Naive thymus-derived CD8-positive, alpha-beta T cell (primary cell): ENCODE results near the gene HEXIM1. TPM values are rescaled to one million over a fixed set of nuclear protein-coding genes. Genes with fewer than 3 reads are reported as not detected.
A peak's percentile ranks its signal among the peaks of the same experiment; 100 is the strongest.

Experiments used
- ATAC-seq, 2 donors: fragments of 150-1000 bp; cut with Tn5 transposase in 1 of 2; sonication (Bioruptor Pico), chemical (Tn5 transposase) in 1 of 2; 1 replicate in 1 of 2; 2 replicates in 1 of 2; pipeline ENCODE4 v1.10.0; 2021; ENCODE audit warnings: mild to moderate bottlenecking in 2 of 2, moderate library complexity in 2 of 2
- POLR2A ChIA-PET: fragments of 350-600 bp; sonication (Branson Sonifier 250); formaldehyde crosslinking; loops from one replicate; lab custom pipeline; 2021; ENCODE audit warnings: antibody characterized with exemption; lab: Charles Lee
- DNase-seq, 10 donors: peaks; one replicate each; pipeline versions ENCODE4 v3.0.0 to v3.0.0-alpha.2; 2020 to 2022
- H3K27ac Mint-ChIP-seq, 10 donors: one replicate each; pipeline ENCODE4 v1.8.0; 2020 to 2022; ENCODE audit warnings: mild to moderate bottlenecking in 10 of 10, mixed read lengths in 10 of 10, moderate library complexity in 4 of 10, inconsistent platforms in 1 of 10
- H3K27me3 Mint-ChIP-seq, 5 donors: one replicate each; pipeline ENCODE4 v1.8.0; 2021 to 2022; ENCODE audit warnings: mixed read lengths in 5 of 5
- H3K36me3 Mint-ChIP-seq, 3 donors: one replicate each; pipeline ENCODE4 v1.8.0; 2020 to 2022; ENCODE audit warnings: mixed read lengths in 3 of 3, mild to moderate bottlenecking in 2 of 3, inconsistent platforms in 1 of 3
- H3K4me1 Mint-ChIP-seq, 4 donors: one replicate each; pipeline ENCODE4 v1.8.0; 2021 to 2022; ENCODE audit warnings: mixed read lengths in 4 of 4
- H3K4me3 Mint-ChIP-seq, 10 donors: one replicate each; pipeline ENCODE4 v1.8.0; 2020 to 2022; ENCODE audit warnings: mild to moderate bottlenecking in 10 of 10, mixed read lengths in 10 of 10, moderate library complexity in 6 of 10, inconsistent platforms in 1 of 10
- H3K9me3 Mint-ChIP-seq, 9 donors: one replicate each; pipeline ENCODE4 v1.8.0; 2020 to 2022; ENCODE audit warnings: mixed read lengths in 9 of 9, mild to moderate bottlenecking in 3 of 9, inconsistent platforms in 1 of 9, moderate library complexity in 1 of 9
- polyA plus RNA-seq, 3 donors: library from polyadenylated mRNA; unstranded; fragments of 300-500 nt; fragmentation: Illumina TruSeq; gene quantifications; one replicate each; pipeline ENCODE4 v1.2.3, GENCODE V29; 2021
- total RNA-seq, 8 experiments: library from RNA in 2 of 8; stranded (reverse) in 2 of 8; gene quantifications; one replicate each; pipeline ENCODE4 v1.2.3 and lab custom pipeline; 2021 to 2026

HEXIM1 gene, protein sequence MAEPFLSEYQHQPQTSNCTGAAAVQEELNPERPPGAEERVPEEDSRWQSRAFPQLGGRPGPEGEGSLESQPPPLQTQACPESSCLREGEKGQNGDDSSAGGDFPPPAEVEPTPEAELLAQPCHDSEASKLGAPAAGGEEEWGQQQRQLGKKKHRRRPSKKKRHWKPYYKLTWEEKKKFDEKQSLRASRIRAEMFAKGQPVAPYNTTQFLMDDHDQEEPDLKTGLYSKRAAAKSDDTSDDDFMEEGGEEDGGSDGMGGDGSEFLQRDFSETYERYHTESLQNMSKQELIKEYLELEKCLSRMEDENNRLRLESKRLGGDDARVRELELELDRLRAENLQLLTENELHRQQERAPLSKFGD
- total RNA-seq, result 10 to 100 TPM; 34.3 to 35.1 TPM
- 1 to 10 TPM; 4.9 to 6.8 (median 5.4) TPM for polyA plus RNA-seq
- 27.9 to 182 (median 33.0) reads per million in 6 experiments for total RNA-seq (lab: John Stamatoyannopoulos, UW)

DNA sequence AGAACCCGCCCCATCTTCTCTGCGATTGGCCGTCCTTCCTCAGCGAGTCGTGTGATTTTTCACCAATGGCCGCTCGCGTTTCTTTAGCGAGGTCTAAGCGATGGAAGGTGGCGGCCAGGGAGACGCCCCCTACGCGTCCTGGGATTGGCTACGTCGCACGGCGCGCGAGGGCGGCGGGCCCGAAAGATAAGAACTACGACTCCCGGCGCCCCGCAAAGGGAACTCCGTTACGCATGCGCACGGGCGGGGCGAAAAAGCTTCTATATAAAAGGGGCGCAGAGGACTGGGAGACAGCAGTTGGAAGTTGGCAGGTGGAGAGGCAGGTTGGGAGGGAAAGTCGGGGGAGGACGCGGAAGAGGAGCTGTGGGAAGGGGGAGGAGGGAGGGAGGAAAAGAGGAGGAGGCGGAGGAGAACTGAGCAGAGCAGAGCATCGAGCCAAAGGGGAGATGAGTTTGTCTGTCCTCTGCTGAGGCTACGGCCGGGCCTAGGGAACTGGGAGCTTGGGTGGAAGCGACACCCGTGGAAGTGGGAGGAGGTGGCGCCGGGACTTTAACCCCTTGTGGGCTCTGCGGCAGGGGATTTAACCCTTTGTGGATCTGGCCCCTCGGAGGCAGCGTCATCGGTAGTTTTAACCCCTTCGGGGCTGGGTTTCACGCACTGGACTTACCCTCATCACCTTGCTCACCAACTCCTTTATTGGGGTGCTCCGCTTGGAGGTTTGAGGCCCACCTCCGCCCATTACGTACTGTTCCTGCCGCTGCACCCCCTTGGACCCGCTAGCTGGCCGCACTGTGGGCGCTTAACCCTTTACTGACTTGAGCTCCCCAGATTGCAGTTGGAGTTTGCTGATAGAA lies at the start of gene HEXIM1:
Gene HEXIM1, plus strand, starts transcription at position 293 of the 854 bp plus-strand sequence. CDS start 716 bp downstream, outside the sequence.
- Mint-ChIP-seq H3K4me1 (peaks cover 36 to 75% (median 55%) of the 10 kb centered on the region in 4 donors), H3K27ac (peak within 1 kb of the TSS; percentile 97 to 100 (median 100)), H3K4me3 (peak within 1 kb of the TSS; percentile 93 to 99 (median 96)), H3K27me3 (peaks cover 0 to 3% (median 0%) of the 10 kb centered on the region in 5 donors), H3K9me3 (no peaks in the 10 kb centered on the region), H3K36me3 (peaks cover 0 to 2% (median 0%) of the 10 kb centered on the region in 3 donors)
- DNase-seq (peak; percentile 95 to 100 (median 99)), ATAC-seq (peak; percentile 74 to 83)
- POLR2A ChIA-PET, result interaction anchor here (0.5 to 11.0 kb wide), 40 partner anchors 8 to 1937 kb away, joined by 3 to 676 read pairs (median 5); partner anchors contain the start of genes ACBD4, EFTUD2, FMNL1 and HEXIM2

DNA sequence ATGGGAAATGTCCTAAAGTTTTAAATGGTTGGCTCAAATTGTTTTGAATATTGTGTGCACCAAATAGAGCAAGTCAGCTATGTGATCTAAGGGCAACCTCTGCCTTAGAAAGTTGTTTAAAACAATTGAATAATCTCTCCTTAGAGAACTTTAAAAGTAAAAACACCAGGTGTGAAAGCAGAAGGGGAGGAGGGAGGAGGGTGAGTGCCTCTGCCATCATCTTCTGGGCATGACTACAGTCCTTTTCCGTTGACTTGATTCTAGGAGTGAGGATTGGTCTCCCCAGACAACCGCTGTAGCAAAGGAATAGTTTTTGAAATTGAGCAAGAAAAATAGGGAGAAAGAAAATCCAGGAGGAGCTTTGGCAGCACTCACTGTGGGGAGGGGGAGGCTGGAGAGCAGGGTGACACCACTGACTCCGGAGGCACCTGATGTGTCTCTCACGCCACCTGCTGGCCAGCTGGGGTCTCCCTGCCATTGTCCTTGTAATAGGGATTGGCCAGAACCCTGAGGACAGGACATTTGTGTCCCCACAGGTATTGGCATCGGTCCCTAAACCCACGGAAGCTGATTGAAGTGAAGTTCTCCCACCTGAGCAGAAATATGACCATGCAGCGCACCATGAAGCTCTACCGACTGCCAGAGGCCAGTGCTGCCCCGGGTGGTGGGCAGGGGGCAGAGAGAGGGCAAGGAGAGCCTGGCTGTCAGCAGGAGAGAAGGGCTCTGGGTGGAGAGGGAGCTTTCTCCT lies 49.2 kb upstream of the HEXIM1 start:
- H3K27ac Mint-ChIP-seq, result peak overlapping the region in 9 of 10 donors; percentile 28 to 73 (median 43)
- peak; percentile 89 to 90 for ATAC-seq
- no peak overlapping the region for H3K4me3 Mint-ChIP-seq
- peaks cover 0 to 80% (median 19%) of the 10 kb centered on the region in 3 donors for H3K36me3 Mint-ChIP-seq
- POLR2A ChIA-PET, result interaction anchor here (0.6 to 1.5 kb wide), 3 partner anchors 22 to 49 kb away, joined by 3 to 10 read pairs (median 3); partner anchors contain the start of gene NMT1
- H3K9me3 Mint-ChIP-seq, result no peaks in the 10 kb centered on the region
- DNase-seq, result peak; percentile 51 to 85 (median 69)
- peaks cover 0 to 10% (median 2%) of the 10 kb centered on the region in 4 donors for H3K4me1 Mint-ChIP-seq
- no peaks in the 10 kb centered on the region for H3K27me3 Mint-ChIP-seq

DNA sequence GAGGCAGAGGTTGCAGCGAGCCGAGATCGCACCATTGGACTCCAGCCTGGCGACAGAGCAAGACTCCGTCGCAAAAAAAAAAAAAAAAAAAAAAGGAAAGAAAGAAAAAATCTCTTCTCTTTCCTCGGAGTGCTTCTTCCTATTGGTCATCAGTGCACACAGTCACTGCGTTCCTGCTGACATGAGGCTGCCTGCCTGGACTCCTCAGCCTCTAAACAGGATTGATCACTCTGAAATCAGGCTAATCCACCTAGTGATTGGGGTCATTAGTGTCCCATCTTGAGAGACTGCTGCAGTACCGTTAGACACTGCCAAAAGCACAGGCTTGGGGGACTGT lies 46.8 kb upstream of the HEXIM1 start:
- Mint-ChIP-seq H3K4me3 (no peak overlapping the region), H3K27ac (peak overlapping the region in 1 of 10 donors; percentile 89), H3K9me3 (no peaks in the 10 kb centered on the region), H3K36me3 (peaks cover 0 to 83% (median 12%) of the 10 kb centered on the region in 3 donors), H3K27me3 (no peaks in the 10 kb centered on the region), H3K4me1 (peaks cover 0 to 6% (median 2%) of the 10 kb centered on the region in 4 donors)
- POLR2A ChIA-PET, result interaction anchor here (0.6 kb wide), 1 partner anchor 330 kb away, joined by 5 read pairs; no protein-coding TSS in a partner anchor
- ATAC-seq (no peak), DNase-seq (peak in 1 of 10 donors; percentile 13)

DNA sequence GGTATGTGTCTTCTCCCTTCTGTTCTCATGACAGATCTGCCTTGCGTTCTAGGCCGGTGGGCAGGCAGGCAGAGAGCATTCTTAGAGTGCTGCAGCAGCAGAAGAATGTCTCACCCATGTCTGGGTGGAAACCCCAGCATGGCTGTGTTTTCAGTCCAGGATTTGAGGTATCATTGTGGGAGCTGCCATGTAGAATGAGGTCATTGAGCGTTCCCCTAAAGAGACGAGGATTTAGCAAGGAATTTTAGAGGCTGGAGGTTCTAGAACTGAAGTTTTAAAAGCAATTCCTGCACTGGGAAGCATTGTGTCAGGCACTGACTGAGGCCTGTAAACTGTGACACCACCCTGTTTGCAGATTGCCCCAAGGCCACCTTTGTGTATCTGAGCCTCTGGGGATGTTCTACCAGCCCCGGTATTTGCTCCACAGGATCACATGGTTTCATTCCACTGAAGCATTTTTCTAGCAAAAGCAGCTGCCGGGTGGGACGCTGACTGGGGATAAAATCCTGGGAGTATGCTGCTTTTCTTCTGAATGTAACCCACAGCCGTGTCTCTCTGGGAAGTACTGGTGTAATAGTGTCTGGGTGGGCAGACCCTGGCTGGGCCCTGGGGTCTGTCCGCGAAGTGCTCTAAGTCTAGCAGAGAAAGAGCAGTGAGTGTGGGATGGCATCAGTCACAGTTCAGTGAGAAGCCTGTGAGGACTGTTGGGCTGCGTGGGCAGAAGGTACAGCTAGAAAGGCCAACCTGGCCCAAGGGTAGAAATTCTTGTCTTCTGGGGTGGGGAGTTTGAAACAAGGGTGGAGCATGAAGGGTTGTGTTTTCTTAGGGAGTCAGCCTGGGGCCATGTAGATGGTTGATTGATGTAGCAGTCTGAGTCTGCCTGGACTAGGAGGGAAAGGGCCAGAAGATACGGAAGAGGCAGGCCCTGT lies 46.1 kb upstream of the HEXIM1 start:
- H3K36me3 Mint-ChIP-seq, result peaks cover 0 to 83% (median 9%) of the 10 kb centered on the region in 3 donors
- POLR2A ChIA-PET, result interaction anchor here (0.6 kb wide), 2 partner anchors 110 to 331 kb away, joined by 3 to 5 read pairs; no protein-coding TSS in a partner anchor
- no peak overlapping the region for H3K4me3 Mint-ChIP-seq

DNA sequence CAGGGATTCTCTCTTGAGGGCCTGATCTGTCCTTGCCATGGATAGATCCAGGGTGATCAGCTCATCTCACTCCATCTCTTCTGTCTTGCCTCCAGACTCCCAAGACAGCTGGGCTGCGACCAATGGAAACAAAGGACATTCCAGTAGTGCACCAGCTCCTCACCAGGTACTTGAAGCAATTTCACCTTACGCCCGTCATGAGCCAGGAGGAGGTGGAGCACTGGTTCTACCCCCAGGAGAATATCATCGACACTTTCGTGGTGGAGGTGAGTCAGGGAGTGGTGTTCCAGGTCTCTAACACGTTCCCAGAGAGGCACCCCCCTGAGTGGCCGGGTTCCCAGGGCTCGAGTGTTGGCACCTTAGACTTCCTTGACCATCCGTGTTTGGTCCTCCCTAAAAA lies 45.4 kb upstream of the HEXIM1 start:
- Mint-ChIP-seq H3K9me3 (no peaks in the 10 kb centered on the region), H3K4me3 (no peak overlapping the region), H3K27ac (peak overlapping the region in 4 of 10 donors; percentile 5 to 89 (median 62)), H3K36me3 (peaks cover 0 to 80% (median 8%) of the 10 kb centered on the region in 3 donors), H3K27me3 (no peaks in the 10 kb centered on the region), H3K4me1 (peaks cover 0 to 6% (median 2%) of the 10 kb centered on the region in 4 donors)
- no peak for ATAC-seq
- DNase-seq, result peak in 1 of 10 donors; percentile 23
- POLR2A ChIA-PET, result interaction anchor here (0.6 kb wide), 1 partner anchor 110 kb away, joined by 3 read pairs; no protein-coding TSS in a partner anchor

More for the DNA sequence above, 46.1 kb upstream of the HEXIM1 start:
- ATAC-seq, result no peak
- Mint-ChIP-seq H3K9me3 (no peaks in the 10 kb centered on the region), H3K4me1 (peaks cover 0 to 6% (median 2%) of the 10 kb centered on the region in 4 donors), H3K27me3 (no peaks in the 10 kb centered on the region), H3K27ac (peak overlapping the region in 6 of 10 donors; percentile 19 to 89 (median 44))
- DNase-seq, result peak in 1 of 10 donors; percentile 28

DNA sequence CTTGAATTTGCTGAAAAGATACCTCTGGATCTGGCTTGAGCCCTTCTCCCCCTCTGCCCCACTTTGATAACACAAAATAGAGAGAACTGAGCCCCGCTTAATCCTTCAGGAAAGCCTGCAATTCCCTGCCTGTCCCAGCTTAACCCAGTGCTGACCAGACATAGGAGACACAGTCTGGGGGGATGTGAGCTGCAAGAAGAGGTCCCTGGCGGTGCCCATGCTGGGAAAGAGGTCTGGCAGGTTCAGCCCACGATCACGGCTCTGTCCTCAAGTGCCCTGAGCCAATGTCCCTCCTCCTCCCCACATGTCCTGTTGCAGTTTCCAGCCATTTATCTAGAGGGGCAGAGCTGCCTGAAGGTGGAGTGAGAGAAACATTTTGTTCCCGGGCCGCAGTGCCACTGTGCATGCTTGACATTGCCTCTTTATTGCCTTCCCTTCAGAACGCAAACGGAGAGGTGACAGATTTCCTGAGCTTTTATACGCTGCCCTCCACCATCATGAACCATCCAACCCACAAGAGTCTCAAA lies 44.9 kb upstream of the HEXIM1 start:
- Mint-ChIP-seq H3K27me3 (no peaks in the 10 kb centered on the region), H3K36me3 (peaks cover 0 to 80% (median 5%) of the 10 kb centered on the region in 3 donors), H3K9me3 (no peaks in the 10 kb centered on the region), H3K4me1 (peaks cover 0 to 6% (median 2%) of the 10 kb centered on the region in 4 donors), H3K27ac (peak overlapping the region in 1 of 10 donors; percentile 29), H3K4me3 (no peak overlapping the region)
- DNase-seq (peak in 1 of 10 donors; percentile 42), ATAC-seq (no peak)
- POLR2A ChIA-PET, result interaction anchor here (0.5 kb wide), 1 partner anchor 13 kb away, joined by 3 read pairs; no protein-coding TSS in a partner anchor

DNA sequence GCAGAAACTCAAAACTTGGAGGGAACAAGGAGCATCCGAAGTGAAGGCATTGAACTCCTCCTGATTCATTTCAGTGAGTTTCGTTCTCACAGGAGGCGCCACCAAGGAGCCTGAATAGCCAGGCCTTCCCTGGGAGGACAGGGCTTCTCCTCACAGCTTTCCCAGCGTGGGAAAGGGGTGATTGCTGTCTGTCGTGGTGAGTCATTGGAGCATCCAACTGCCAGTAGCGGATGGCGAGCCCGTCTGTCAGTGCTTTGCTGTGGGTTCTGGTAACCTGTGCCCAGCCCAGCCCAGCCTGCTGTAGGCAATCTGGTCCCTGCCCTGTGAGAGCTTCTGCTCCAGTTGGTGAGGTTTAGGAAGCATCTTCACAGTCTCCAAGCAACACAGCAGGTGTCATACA lies 44.2 kb upstream of the HEXIM1 start:
- H3K9me3 Mint-ChIP-seq, result no peaks in the 10 kb centered on the region

DNA sequence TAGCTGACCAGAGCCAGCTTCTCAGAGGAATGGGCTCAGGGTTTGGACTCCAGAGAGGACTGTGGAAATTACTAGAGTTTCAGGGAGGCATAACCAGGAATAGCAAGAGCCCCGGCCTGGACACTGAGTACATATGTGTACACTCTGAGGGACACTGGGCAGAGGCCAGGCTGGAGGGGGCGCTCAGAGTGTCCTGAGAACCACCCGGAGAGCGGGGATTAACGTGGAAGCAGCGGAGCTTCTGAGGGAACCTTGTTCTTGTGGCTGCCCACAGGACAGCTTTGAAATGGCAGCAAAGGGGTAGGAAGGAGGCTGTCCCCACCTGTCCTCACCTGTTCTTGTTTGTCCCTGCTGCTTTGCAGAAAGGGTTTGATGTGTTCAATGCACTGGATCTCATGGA lies 43.8 kb upstream of the HEXIM1 start:
- ATAC-seq, result no peak
- Mint-ChIP-seq H3K4me1 (peaks cover 0 to 5% (median 0%) of the 10 kb centered on the region in 4 donors), H3K9me3 (no peaks in the 10 kb centered on the region), H3K27ac (peak overlapping the region in 2 of 10 donors; percentile 61 to 77), H3K36me3 (peaks cover 0 to 72% (median 5%) of the 10 kb centered on the region in 3 donors), H3K4me3 (no peak overlapping the region), H3K27me3 (no peaks in the 10 kb centered on the region)
- peak in 1 of 10 donors; percentile 30 for DNase-seq
- POLR2A ChIA-PET, result no interaction called here

More for the DNA sequence above, 44.2 kb upstream of the HEXIM1 start:
- POLR2A ChIA-PET, result no interaction called here
- peaks cover 0 to 74% (median 5%) of the 10 kb centered on the region in 3 donors for H3K36me3 Mint-ChIP-seq
- DNase-seq, result peak in 1 of 10 donors; percentile 7
- no peak overlapping the region for H3K4me3 Mint-ChIP-seq
- H3K27me3 Mint-ChIP-seq, result no peaks in the 10 kb centered on the region
- peaks cover 0 to 4% (median under 1%) of the 10 kb centered on the region in 4 donors for H3K4me1 Mint-ChIP-seq
- no peak for ATAC-seq
- H3K27ac Mint-ChIP-seq, result peak overlapping the region in 1 of 10 donors; percentile 61

DNA sequence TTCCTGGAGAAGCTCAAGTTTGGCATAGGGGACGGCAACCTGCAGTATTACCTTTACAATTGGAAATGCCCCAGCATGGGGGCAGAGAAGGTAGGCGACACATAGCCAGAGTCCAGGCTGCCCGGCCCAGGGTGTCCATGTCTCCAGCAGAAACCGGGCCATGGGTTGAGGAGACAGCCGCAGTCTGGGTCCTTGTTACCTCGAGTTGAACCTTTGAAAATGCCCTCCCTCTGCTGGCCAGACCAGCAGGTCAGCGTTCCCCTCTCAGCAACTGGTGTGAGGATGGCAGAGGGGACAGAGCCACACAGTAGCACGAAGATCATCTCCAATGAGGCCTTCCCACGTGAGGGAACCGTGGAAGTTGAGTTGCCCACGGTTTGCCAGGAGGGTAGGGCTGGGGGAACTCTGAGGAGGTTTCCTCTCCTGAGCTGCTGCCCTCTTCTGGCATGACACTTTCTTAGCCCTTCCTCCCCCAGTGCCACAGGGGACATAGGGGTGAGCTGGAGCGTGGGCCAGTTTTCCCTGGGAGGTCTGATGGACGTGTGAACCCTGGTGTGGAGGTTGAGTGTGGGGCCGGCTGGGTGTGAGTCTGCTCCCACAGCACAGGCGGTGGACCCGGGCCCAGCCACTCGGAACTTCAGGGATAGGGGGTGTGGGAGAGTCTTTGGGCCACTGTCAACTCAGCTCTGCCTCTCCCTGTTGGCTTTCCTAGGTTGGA lies 43.2 kb upstream of the HEXIM1 start:
- Mint-ChIP-seq H3K27me3 (no peaks in the 10 kb centered on the region), H3K4me1 (peaks cover 0 to 5% (median 0%) of the 10 kb centered on the region in 4 donors), H3K36me3 (peaks cover 0 to 69% (median 5%) of the 10 kb centered on the region in 3 donors), H3K9me3 (no peaks in the 10 kb centered on the region), H3K27ac (peak overlapping the region in 2 of 10 donors; percentile 61 to 77), H3K4me3 (no peak overlapping the region)
- ATAC-seq (no peak), DNase-seq (peak in 1 of 10 donors; percentile 47)
- POLR2A ChIA-PET, result no interaction called here

DNA sequence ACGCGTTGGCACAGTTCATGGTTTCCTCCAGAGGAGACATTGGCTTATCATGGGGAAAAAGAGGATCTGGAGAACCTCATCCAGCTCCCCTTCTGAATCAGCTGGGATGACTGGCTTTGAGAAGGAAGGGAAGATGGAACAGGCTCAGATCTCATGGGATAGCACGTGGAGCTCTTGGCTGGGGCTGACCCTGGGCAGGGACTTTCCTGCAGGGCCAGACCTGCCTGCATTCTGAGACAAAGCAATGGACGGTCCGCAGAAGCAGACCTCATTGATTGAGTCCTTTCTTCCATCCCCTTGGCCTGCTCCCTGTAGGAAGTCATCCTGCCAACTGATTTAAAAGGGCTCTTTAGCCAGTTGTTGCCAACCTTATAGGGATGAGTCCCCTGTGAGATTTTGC lies 42.2 kb upstream of the HEXIM1 start:
- POLR2A ChIA-PET, result no interaction called here
- Mint-ChIP-seq H3K4me1 (peaks cover 0 to 5% (median under 1%) of the 10 kb centered on the region in 4 donors), H3K36me3 (peaks cover 0 to 69% (median 2%) of the 10 kb centered on the region in 3 donors), H3K27ac (peak overlapping the region in 1 of 10 donors; percentile 62), H3K9me3 (no peaks in the 10 kb centered on the region), H3K27me3 (no peaks in the 10 kb centered on the region), H3K4me3 (no peak overlapping the region)
- ATAC-seq (no peak), DNase-seq (peak in 1 of 10 donors; percentile 30)
